ENCODE results near the gene MANBA.

DNA sequence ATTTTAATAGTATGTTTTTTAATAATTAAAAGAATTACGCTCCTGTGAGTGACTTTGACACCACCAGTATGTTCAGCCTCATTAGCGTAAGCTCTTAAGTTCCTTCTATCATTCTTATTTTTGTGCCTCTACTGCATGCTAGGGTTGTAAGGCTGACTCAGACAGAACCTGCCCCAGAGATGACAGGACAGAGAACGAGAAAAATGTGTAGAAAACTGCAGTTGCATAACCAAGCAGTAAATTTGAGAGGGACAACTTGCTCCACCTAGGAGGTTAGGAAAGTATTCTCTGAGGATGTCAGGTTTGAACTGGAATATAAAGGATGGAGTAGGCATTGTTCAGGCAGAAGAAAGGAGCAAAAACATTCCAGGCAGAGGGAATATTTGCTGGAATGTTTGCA is 160.9 kb downstream of the MANBA start:
- TF ChIP-seq, protein P1, sequence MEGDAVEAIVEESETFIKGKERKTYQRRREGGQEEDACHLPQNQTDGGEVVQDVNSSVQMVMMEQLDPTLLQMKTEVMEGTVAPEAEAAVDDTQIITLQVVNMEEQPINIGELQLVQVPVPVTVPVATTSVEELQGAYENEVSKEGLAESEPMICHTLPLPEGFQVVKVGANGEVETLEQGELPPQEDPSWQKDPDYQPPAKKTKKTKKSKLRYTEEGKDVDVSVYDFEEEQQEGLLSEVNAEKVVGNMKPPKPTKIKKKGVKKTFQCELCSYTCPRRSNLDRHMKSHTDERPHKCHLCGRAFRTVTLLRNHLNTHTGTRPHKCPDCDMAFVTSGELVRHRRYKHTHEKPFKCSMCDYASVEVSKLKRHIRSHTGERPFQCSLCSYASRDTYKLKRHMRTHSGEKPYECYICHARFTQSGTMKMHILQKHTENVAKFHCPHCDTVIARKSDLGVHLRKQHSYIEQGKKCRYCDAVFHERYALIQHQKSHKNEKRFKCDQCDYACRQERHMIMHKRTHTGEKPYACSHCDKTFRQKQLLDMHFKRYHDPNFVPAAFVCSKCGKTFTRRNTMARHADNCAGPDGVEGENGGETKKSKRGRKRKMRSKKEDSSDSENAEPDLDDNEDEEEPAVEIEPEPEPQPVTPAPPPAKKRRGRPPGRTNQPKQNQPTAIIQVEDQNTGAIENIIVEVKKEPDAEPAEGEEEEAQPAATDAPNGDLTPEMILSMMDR (IDR thresholded peaks at IDR 0.05): no peak
- no peak for TF ChIP-seq POLR2A (IDR thresholded peaks at IDR 0.05)

All from esophagus squamous epithelium (tissue), 4 donors.